HG02938 (cell line): ENCODE measurements around the gene GSS.

Source experiments
- ATAC-seq: cut with Tn5 transposase; IDR thresholded peaks from one replicate; pipeline ENCODE4 v1.9.1; 2021; ENCODE audit warnings: mild to moderate bottlenecking, moderate library complexity; ENCODE audit not compliant: unreplicated experiment

The GSS gene

DNA sequence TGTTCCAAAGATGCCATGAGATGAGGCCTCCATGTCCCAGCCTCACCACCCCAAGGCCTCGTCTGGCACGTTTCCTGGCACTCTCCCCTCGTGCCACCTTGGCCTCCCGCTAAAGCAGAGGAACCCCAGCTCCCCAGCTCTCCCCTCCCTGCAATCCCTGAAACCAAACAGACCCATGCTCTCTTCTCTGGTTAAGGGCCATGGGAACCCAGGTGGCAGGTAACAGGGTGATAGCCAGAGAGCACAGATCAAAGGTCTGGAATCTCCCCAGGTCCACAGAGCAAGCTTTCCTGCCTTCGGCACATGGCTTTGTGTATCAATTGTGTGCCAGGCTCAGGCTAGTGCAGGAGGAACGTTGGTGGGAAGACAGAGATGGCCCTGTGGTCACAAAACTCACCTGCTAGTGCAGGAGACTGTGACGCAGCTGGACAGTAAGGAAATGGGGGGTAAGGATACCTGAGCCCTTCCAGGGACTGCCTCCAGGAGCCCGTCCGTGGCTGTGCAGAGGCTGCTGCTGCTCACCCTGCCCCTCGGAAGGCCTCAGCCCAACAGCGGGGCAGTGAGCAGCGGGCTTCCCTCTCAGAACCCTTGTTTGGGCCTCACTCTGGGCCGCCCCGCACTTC lies 39.0 kb upstream of the GSS start:
- ATAC-seq: no peak

DNA sequence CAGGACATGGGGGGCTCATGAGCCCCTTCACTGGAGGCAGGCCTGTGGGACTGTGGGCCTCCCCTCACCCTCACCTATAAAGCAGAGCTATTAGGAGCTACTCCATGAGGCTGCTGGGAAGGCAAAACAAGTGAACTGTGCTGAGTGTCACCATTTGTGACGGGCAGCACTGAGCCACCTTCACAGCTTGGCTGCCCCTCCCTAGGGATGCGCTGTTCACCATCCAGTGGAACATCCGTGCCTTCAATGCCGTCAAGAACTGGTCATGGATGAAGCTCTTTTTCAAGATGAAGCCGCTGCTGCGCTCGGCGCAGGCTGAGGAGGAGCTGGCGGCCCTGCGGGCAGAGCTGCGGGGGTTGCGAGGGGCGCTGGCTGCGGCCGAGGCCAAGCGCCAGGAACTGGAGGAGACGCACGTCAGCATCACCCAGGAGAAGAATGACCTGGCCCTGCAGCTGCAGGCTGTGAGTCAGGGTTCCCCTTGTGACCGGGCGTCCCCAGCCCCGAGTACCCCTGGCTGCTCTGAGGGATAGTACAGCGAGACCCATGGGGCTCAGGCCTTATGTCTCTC lies 38.4 kb upstream of the GSS start:
- ATAC-seq: no peak

DNA sequence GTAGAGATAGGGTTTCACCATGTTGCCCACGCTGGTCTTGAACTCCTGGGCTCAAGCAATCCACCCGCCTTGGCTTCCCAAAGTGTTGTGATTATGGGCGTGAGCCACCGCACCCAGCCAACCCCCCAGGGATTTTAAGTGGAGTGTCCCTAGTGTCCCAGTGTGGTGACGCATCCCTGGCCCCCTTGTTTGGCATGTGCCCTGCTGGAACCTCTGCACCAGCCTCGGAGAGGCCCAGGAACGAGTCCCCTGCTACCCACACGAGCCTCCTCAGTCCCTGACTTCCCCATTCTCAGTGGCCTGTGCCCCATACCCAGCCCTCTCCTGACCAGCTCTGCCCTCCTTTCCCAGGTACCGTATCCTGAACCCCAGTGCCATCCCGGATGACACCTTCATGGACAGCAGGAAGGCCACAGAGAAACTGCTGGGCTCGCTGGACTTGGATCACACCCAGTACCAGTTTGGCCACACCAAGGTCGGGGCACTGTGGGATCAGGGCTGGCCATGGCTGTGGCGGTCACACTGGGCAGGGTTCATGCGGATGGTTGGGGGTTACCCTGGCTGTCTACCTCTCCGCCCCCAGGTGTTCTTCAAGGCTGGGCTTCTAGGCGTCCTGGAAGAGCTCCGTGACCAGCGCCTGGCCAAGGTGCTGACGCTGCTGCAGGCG lies 37.3 kb upstream of the GSS start:
- no peak for ATAC-seq

- no peak for ATAC-seq
Measured at GRCh38 chr20:34990661-34991214, 35.1 kb upstream of the GSS start.

GRCh38 chr20:34990231-34990630 lies 34.6 kb upstream of the GSS start:
- no peak for ATAC-seq

GRCh38 chr20:34989670-34990069 lies 34.1 kb upstream of the GSS start:
- ATAC-seq: no peak

DNA sequence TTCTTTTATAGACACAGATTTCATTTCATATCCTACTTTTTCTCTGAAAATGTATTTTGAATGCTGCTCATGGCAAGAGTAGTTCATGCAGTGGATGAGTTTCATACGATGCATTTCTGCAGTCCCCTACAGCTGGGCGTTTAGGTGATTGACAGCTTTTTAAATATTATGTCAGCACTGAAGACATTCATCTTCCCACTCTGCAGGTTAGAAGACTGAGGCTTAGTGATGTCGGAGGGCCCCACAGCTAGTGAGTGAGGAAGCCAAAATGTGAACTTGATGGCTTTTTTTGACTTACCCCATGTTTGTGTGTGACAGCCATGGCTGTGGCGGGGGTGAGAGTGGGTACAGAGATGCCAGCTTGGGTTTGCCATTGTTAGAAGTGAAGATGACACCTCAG lies 33.5 kb upstream of the GSS start:
- no peak for ATAC-seq

DNA sequence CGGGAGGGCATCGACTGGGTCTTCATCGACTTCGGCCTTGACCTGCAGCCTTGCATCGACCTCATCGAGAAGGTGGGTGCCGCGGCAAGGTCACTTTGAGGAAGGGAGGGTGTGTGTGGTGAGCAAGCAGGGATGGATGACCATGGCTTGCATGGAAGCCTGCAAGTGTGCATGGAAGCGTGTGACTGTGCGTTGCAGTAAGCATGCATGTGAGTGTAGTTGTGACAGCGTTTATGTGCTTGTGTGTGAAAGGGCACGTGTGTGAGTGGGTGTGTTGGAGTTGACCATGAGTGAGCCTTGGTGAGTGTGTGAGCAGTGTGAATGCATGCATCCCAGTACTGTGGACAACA lies 32.6 kb upstream of the GSS start:
- ATAC-seq: no peak

- ATAC-seq: no peak
Measured at GRCh38 chr20:34987288-34988190, 31.9 kb upstream of the GSS start.

GRCh38 chr20:34986311-34987287 lies 31.0 kb upstream of the GSS start:
- ATAC-seq: no peak

- ATAC-seq: no peak
Measured at GRCh38 chr20:34985461-34986310, 30.1 kb upstream of the GSS start.

- no peak for ATAC-seq
Measured at GRCh38 chr20:34984756-34985261, 29.2 kb upstream of the GSS start.

DNA sequence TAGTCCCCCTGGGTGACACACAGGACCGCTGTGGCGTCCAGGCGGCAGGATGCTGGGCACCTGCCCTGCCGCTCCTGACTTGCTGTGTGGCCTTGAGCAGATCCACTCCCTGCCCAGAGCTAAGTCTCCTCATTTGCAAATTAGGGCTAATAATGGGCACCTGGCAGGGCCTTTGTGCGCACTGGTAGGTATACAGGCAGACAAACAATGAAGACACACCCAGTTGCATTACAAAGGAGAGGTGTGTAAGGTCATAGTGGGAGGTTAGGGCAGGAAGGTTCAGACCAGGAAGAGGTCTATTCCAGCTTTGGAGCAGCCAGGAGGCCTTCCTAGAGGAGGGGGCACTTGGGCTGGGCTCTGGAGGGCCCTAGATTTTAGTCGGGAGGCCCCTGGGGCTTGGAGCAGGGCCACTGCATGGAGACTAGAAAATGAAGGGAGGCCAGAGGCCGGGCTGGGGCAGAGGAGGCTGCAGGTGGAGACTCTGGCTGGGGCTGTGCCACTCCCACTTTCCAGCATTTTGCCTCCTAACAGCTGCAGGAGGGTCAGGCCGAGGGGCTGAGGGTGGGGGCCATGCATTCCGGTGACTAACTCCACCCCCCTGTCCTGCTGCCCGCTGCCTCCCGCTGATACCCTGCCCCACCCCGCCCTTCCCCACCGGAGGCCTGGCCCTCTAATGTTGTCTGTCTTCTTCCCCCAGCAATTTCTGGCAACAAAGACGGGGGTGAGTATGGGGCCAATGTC lies 28.6 kb upstream of the GSS start:
- no peak for ATAC-seq

- ATAC-seq: no peak
Measured at GRCh38 chr20:34983089-34983820, 27.6 kb upstream of the GSS start.

- ATAC-seq: no peak
Measured at GRCh38 chr20:34982270-34983088, 26.9 kb upstream of the GSS start.

DNA sequence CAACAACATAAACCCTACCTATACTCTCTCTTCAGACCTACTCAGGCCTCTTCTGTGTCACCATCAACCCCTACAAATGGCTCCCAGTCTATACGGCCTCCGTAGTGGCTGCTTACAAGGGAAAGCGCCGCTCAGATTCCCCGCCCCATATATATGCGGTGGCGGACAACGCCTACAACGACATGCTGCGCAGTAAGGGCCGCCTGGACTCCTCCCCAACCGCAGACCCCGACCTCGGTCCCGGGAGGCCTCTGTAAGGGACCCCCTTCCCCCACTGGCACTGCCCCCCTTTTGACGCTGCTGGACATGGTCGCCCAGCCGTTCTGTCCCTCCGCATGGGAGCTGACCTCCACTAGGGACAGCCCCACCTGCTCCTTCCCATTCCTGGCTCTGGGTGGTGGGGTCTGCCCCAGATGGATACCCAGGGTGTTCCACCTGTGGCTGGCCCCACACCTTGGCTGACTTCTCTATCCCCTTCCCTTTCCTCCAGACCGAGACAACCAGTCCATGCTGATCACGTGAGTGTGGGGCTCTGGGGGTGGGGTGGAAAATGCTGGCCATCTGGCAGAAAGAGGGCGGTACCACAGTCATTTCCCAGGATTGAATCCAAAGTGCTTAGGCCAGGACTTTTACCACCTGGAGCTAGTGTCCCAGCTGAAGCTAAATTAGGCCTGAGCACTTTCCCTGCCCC lies 25.1 kb upstream of the GSS start:
- no peak for ATAC-seq
